ENCODE data around the gene MCTP2. TPM values are rescaled to one million over a fixed set of nuclear protein-coding genes. Genes with fewer than 3 reads are reported as not detected.
A peak's percentile ranks its signal among the peaks of the same experiment; 100 is the strongest.

MCTP2 gene
- total and polyA plus RNA-seq, 2 of the 8 experiments (the other 6 are each of a cell fraction or from before 2014, with no cell fraction given): 3.4 to 4.5 TPM

GRCh38 chr15:94526071-94526689 is 294.8 kb downstream of the MCTP2 start:
- H3K23ac ChIP-seq (ENCODE audit: insufficient read length): no peak overlapping the region
- no peaks in the 10 kb centered on the region for H4K20me1 ChIP-seq (replicated peaks in 1 of 2; ENCODE audit: control insufficient read depth in 1 of 2, insufficient read depth in 2 of 2, low read length in 2 of 2)
- no peaks in the 10 kb centered on the region for H3K79me1 ChIP-seq (ENCODE audit: low read depth, low read length)
- no peak overlapping the region for H3K9ac ChIP-seq (replicated peaks in 1 of 4; ENCODE audit: extremely low read depth in 1 of 4, low read depth in 3 of 4, low read length in 3 of 4)
- H3K56ac ChIP-seq (replicated peaks; ENCODE audit: insufficient read length, low read depth, low read length): no peak overlapping the region
- peaks cover 0 to 4% (median 0%) of the 10 kb centered on the region in 4 experiments; a peak in 1 of 7 replicates for H3K4me1 ChIP-seq (replicated peaks in 1 of 4; ENCODE audit: control insufficient read depth in 3 of 4, insufficient read depth in 4 of 4, low read length in 3 of 4)
- H4K8ac ChIP-seq (ENCODE audit: extremely low read depth, insufficient read depth, low read length): no peak overlapping the region
- FAIRE-seq: peak; percentile 74
- no peak overlapping the region for H3K4ac ChIP-seq (replicated peaks; ENCODE audit: insufficient read length, low read depth, low read length)
- no peak overlapping the region for H2AK5ac ChIP-seq (ENCODE audit: low read depth, low read length)
- no peak overlapping the region for H3K4me3 ChIP-seq (ENCODE audit: extremely low read depth in 1 of 4, insufficient read depth in 2 of 4, low read depth in 3 of 4, low read length in 4 of 4)
- DNase-seq (ENCODE audit: low read depth in 1 of 2, low spot score in 2 of 2): no peak
- no peak overlapping the region for H2BK120ac ChIP-seq (replicated peaks; ENCODE audit: low read depth, low read length)
- H3K27me3 ChIP-seq (replicated peaks in 1 of 4; ENCODE audit: control insufficient read depth in 3 of 4, extremely low read depth in 1 of 4, insufficient read depth in 3 of 4, low read length in 3 of 4): no peaks in the 10 kb centered on the region
- no peaks in the 10 kb centered on the region for H3K36me3 ChIP-seq (ENCODE audit: control insufficient read depth in 2 of 4, insufficient read depth in 4 of 4, low read length in 3 of 4)
- no peak overlapping the region for H2BK12ac ChIP-seq (ENCODE audit: low read depth, low read length)
- no peak overlapping the region for H3K27ac ChIP-seq (ENCODE audit: low read depth, low read length)
- no peaks in the 10 kb centered on the region for H3K9me3 ChIP-seq (ENCODE audit: insufficient read depth in 2 of 2, low read depth in 1 of 2, low read length in 1 of 2)
- no peak overlapping the region for H3K18ac ChIP-seq (ENCODE audit: extremely low read depth, low read length)
- H2BK15ac ChIP-seq (ENCODE audit: low read length): no peak overlapping the region
- H2BK5ac ChIP-seq (ENCODE audit: low read depth, low read length): no peak overlapping the region
- H3K14ac ChIP-seq (ENCODE audit: insufficient read length): no peak overlapping the region
- peak overlapping the region; percentile 94 for H2AFZ ChIP-seq (ENCODE audit: low read length)
- H3K23me2 ChIP-seq (ENCODE audit: low read depth, low read length): no peaks in the 10 kb centered on the region
- no peak overlapping the region; the same call in 1 of the 2 replicates for H2BK20ac ChIP-seq (ENCODE audit: low read length)
- no peak overlapping the region for H4K91ac ChIP-seq (replicated peaks; ENCODE audit: insufficient read length, low read length)
- WGBS, 2 experiments (ENCODE audit: extremely low coverage in 1 of 2, insufficient coverage in 1 of 2, insufficient read length in 1 of 2, insufficient replicate concordance in 2 of 2, low coverage in 1 of 2, low lambda C conversion rate in 2 of 2, missing lambda C conversion rate in 1 of 2): 56% methylated on average over 5 of the region's 5 CpGs; no CpG with 5 or more reads in 1 of the 2 experiments
- ChIA-PET POLR2A (ENCODE audit: partially characterized antibody) (no interaction called here), CTCF (ENCODE audit: partially characterized antibody) (interaction anchor here (0.6 to 2.7 kb wide), 33 partner anchors 9 to 1410 kb away, joined by 3 to 46 read pairs (median 3); no protein-coding TSS in a partner anchor)
- H3K4me2 ChIP-seq (ENCODE audit: insufficient read depth in 1 of 2, low read depth in 2 of 2, low read length in 2 of 2): no peak overlapping the region
- H3K79me2 ChIP-seq (ENCODE audit: control insufficient read depth in 1 of 2, insufficient read depth in 2 of 2, low read length in 2 of 2): no peaks in the 10 kb centered on the region
- no peak overlapping the region for H4K5ac ChIP-seq (ENCODE audit: insufficient read length, low read depth, low read length)
- no peak for TF ChIP-seq POU5F1 (IDR thresholded peaks at IDR 0.05; ENCODE audit: low read depth, low read length)
- TF ChIP-seq, protein P1, sequence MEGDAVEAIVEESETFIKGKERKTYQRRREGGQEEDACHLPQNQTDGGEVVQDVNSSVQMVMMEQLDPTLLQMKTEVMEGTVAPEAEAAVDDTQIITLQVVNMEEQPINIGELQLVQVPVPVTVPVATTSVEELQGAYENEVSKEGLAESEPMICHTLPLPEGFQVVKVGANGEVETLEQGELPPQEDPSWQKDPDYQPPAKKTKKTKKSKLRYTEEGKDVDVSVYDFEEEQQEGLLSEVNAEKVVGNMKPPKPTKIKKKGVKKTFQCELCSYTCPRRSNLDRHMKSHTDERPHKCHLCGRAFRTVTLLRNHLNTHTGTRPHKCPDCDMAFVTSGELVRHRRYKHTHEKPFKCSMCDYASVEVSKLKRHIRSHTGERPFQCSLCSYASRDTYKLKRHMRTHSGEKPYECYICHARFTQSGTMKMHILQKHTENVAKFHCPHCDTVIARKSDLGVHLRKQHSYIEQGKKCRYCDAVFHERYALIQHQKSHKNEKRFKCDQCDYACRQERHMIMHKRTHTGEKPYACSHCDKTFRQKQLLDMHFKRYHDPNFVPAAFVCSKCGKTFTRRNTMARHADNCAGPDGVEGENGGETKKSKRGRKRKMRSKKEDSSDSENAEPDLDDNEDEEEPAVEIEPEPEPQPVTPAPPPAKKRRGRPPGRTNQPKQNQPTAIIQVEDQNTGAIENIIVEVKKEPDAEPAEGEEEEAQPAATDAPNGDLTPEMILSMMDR (IDR thresholded peaks at IDR 0.05; ENCODE audit: control extremely low read depth in 1 of 3, insufficient read depth in 1 of 3, low read depth in 1 of 3, low read length in 3 of 3): peak; percentile 15 to 49 (median 35); a peak in 3 of 4 replicates
- peak in 1 of 2 experiments; percentile 24; a peak in 2 of 4 replicates for TF ChIP-seq RAD21 (IDR thresholded peaks at IDR 0.05 in 1 of 2, conservative IDR thresholded peaks at IDR 0.05 in 1 of 2; ENCODE audit: low read depth in 2 of 2, low read length in 2 of 2)
